H1 (cell line): Measurements from ENCODE around the gene SPRR1A. TPM values are rescaled to one million over a fixed set of nuclear protein-coding genes. Genes with fewer than 3 reads are reported as not detected.
A peak's percentile ranks its signal among the peaks of the same experiment; 100 is the strongest.

Experiments
- CTCF ChIA-PET: fragments of 300-600 bp; sonication (Branson Sonifier 250); formaldehyde crosslinking; loops from one replicate; lab custom pipeline; 2021; ENCODE audit not compliant: partially characterized antibody; lab: Charles Lee
- POLR2A ChIA-PET: fragments of 300-600 bp; sonication (Branson Sonifier 250); formaldehyde crosslinking; loops from one replicate; lab custom pipeline; 2021; ENCODE audit warnings: inconsistent platforms; ENCODE audit not compliant: partially characterized antibody; lab: Charles Lee
- DNase-seq, 2 experiments: peaks; one replicate each; pipeline versions ENCODE4 v3.0.0 to v3.0.0-alpha.2; 2010 to 2022; ENCODE audit warnings: low spot score in 2 of 2, low read depth in 1 of 2, mixed read lengths in 1 of 2
- FAIRE-seq: peaks from 2 replicates; lab custom pipeline; 2011; peaks lifted over from hg19 to GRCh38; lab: Jason Lieb, UNC
- H2AFZ ChIP-seq: 2 replicates; pipeline ENCODE4 v1.8.1; 2012; ENCODE audit warnings: low read length, inconsistent platforms
- H2AK5ac ChIP-seq: 2 replicates; pipeline ENCODE4 v1.6.1; 2013; ENCODE audit warnings: low read depth, low read length
- H2BK120ac ChIP-seq: replicated peaks from 2 replicates; pipeline ENCODE3; 2013; ENCODE audit warnings: low read depth, low read length, inconsistent platforms
- H2BK12ac ChIP-seq: 2 replicates; pipeline ENCODE4 v1.6.1; 2013; ENCODE audit warnings: low read depth, low read length
- H2BK15ac ChIP-seq: 2 replicates; pipeline ENCODE4 v1.6.1; 2013; ENCODE audit warnings: low read length
- H2BK20ac ChIP-seq: 2 replicates; pipeline ENCODE4 v1.6.1; 2013; ENCODE audit warnings: low read length
- H2BK5ac ChIP-seq: 2 replicates; pipeline ENCODE4 v1.6.1; 2013; ENCODE audit warnings: low read depth, low read length
- H3K14ac ChIP-seq: 2 replicates; pipeline ENCODE4 v1.6.1; 2013; ENCODE audit warnings: inconsistent platforms; ENCODE audit not compliant: insufficient read length
- H3K18ac ChIP-seq: 2 replicates; pipeline ENCODE4 v1.6.1; 2013; ENCODE audit warnings: low read length; ENCODE audit errors: extremely low read depth
- H3K23ac ChIP-seq: 2 replicates; pipeline ENCODE4 v1.6.1; 2013; ENCODE audit warnings: inconsistent platforms; ENCODE audit not compliant: insufficient read length
- H3K23me2 ChIP-seq: 2 replicates; pipeline ENCODE4 v1.6.1; 2013; ENCODE audit warnings: low read depth, low read length
- H3K27ac ChIP-seq: 2 replicates; pipeline ENCODE4 v1.6.1; 2011; ENCODE audit warnings: low read depth, low read length, inconsistent platforms
- H3K27me3 ChIP-seq, 4 experiments: replicated peaks in 1 of 4; 1 replicate in 1 of 4; 2 replicates in 3 of 4; pipeline versions ENCODE4 v1.6.1 to v1.8.1; 2011 to 2013; ENCODE audit warnings: low read length in 3 of 4, mild to moderate bottlenecking in 3 of 4, inconsistent platforms in 2 of 4, mixed read lengths in 2 of 4, moderate library complexity in 1 of 4; ENCODE audit not compliant: control insufficient read depth in 3 of 4, insufficient read depth in 3 of 4; ENCODE audit errors: extremely low read depth in 1 of 4
- H3K36me3 ChIP-seq, 4 experiments: 2 replicates each; pipeline versions ENCODE4 v1.6.1 to v1.8.1; 2011 to 2013; ENCODE audit warnings: mild to moderate bottlenecking in 4 of 4, low read length in 3 of 4, moderate library complexity in 2 of 4, control low read depth in 1 of 4, inconsistent platforms in 1 of 4; ENCODE audit not compliant: insufficient read depth in 4 of 4, control insufficient read depth in 2 of 4
- H3K4ac ChIP-seq: replicated peaks from 2 replicates; pipeline ENCODE3; 2013; ENCODE audit warnings: low read length, low read depth, mixed read lengths, inconsistent platforms; ENCODE audit not compliant: insufficient read length
- H3K4me1 ChIP-seq, 4 experiments: replicated peaks in 1 of 4; 1 replicate in 1 of 4; 2 replicates in 3 of 4; pipeline versions ENCODE4 v1.6.1 to v1.8.1; 2011 to 2013; ENCODE audit warnings: low read length in 3 of 4, inconsistent platforms in 2 of 4, mixed read lengths in 1 of 4; ENCODE audit not compliant: insufficient read depth in 4 of 4, control insufficient read depth in 3 of 4
- H3K4me2 ChIP-seq, 2 experiments: 2 replicates each; pipeline versions ENCODE4 v1.6.1 to v1.8.1; 2011 to 2013; ENCODE audit warnings: low read depth in 2 of 2, low read length in 2 of 2, control low read depth in 1 of 2, inconsistent platforms in 1 of 2, mild to moderate bottlenecking in 1 of 2; ENCODE audit not compliant: insufficient read depth in 1 of 2
- H3K4me3 ChIP-seq, 4 experiments: fragments of 200-600, 300-600 bp in 1 of 4; sonication (generic), shearing (Covaris generic), sonication (Bioruptor Twin) in 1 of 4; 2 replicates each; pipeline versions ENCODE4 v1.5.1 to v1.8.1; 2011 to 2016; ENCODE audit warnings: low read length in 4 of 4, low read depth in 3 of 4, control low read depth in 2 of 4, inconsistent platforms in 2 of 4, mild to moderate bottlenecking in 2 of 4, mixed read lengths in 1 of 4, moderate library complexity in 1 of 4; ENCODE audit not compliant: insufficient read depth in 2 of 4; ENCODE audit errors: extremely low read depth in 1 of 4
- H3K56ac ChIP-seq: replicated peaks from 2 replicates; pipeline ENCODE3; 2013; ENCODE audit warnings: low read depth, mild to moderate bottlenecking, mixed read lengths, low read length, inconsistent platforms; ENCODE audit not compliant: insufficient read length
- H3K79me1 ChIP-seq: 2 replicates; pipeline ENCODE4 v1.6.1; 2013; ENCODE audit warnings: low read depth, low read length, control low read depth
- H3K79me2 ChIP-seq, 2 experiments: 2 replicates each; pipeline versions ENCODE4 v1.6.1 to v1.8.1; 2012 to 2013; ENCODE audit warnings: low read length in 2 of 2, mild to moderate bottlenecking in 2 of 2, inconsistent platforms in 1 of 2; ENCODE audit not compliant: insufficient read depth in 2 of 2, control insufficient read depth in 1 of 2
- H3K9ac ChIP-seq, 4 experiments: replicated peaks in 1 of 4; 1 replicate in 1 of 4; 2 replicates in 3 of 4; pipeline versions ENCODE4 v1.6.1 to v1.8.1; 2011 to 2013; ENCODE audit warnings: low read depth in 3 of 4, low read length in 3 of 4, control low read depth in 2 of 4, mild to moderate bottlenecking in 2 of 4, moderate library complexity in 2 of 4, inconsistent platforms in 1 of 4; ENCODE audit errors: extremely low read depth in 1 of 4
- H3K9me3 ChIP-seq, 2 experiments: 2 replicates each; pipeline versions ENCODE4 v1.6.1 to v1.8.1; 2012 to 2013; ENCODE audit warnings: mild to moderate bottlenecking in 2 of 2, moderate library complexity in 2 of 2, control low read depth in 1 of 2, inconsistent platforms in 1 of 2, low read depth in 1 of 2, low read length in 1 of 2, mixed read lengths in 1 of 2; ENCODE audit not compliant: insufficient read depth in 2 of 2
- H4K20me1 ChIP-seq, 2 experiments: replicated peaks in 1 of 2; 2 replicates each; pipeline versions ENCODE3 to v1.8.1; 2011 to 2013; ENCODE audit warnings: inconsistent platforms in 2 of 2, low read length in 2 of 2, mild to moderate bottlenecking in 1 of 2; ENCODE audit not compliant: insufficient read depth in 2 of 2, control insufficient read depth in 1 of 2
- H4K5ac ChIP-seq: 2 replicates; pipeline ENCODE4 v1.6.1; 2013; ENCODE audit warnings: low read length, low read depth, mixed read lengths, inconsistent platforms; ENCODE audit not compliant: insufficient read length
- H4K8ac ChIP-seq: 2 replicates; pipeline ENCODE4 v1.8.0; 2013; ENCODE audit warnings: mild to moderate bottlenecking, moderate library complexity, low read length, inconsistent platforms; ENCODE audit not compliant: insufficient read depth; ENCODE audit errors: extremely low read depth
- H4K91ac ChIP-seq: replicated peaks from 2 replicates; pipeline ENCODE3; 2013; ENCODE audit warnings: low read length, mixed read lengths, inconsistent platforms; ENCODE audit not compliant: insufficient read length
- CBX5 ChIP-seq: fragments of 300-800, 300-1000 bp; sonication (generic); IDR thresholded peaks from 2 replicates; pipeline ENCODE4 v1.7.1; 2016; ENCODE audit warnings: antibody characterized with exemption, low read length, low read depth
- CHD2 ChIP-seq: IDR thresholded peaks from 2 replicates; pipeline ENCODE4 v1.6.1; 2012; ENCODE audit warnings: low read length, improper control_type of control experiment
- CTBP2 ChIP-seq: IDR thresholded peaks from 2 replicates; pipeline ENCODE4 v1.7.0; 2011; ENCODE audit warnings: borderline replicate concordance, mild to moderate bottlenecking, moderate library complexity, mixed read lengths, low read length; ENCODE audit not compliant: insufficient read depth, insufficient read length
- E2F6 ChIP-seq: IDR thresholded peaks from 2 replicates; pipeline ENCODE4 v1.6.1; 2012; ENCODE audit warnings: inconsistent platforms
- EZH2 ChIP-seq: fragments of 200-600 bp; sonication (generic); IDR thresholded peaks from 2 replicates; pipeline ENCODE4 v1.7.1; 2012; ENCODE audit warnings: low read depth, mild to moderate bottlenecking, moderate library complexity, low read length, inconsistent platforms; ENCODE audit not compliant: severe bottlenecking
- GABPA ChIP-seq: IDR thresholded peaks from 2 replicates; pipeline ENCODE4 v1.6.1; 2011; ENCODE audit warnings: mild to moderate bottlenecking, low read length, moderate library complexity, borderline replicate concordance; ENCODE audit not compliant: insufficient read depth
- KDM5A ChIP-seq: fragments of 200-600 bp; IDR thresholded peaks from 2 replicates; pipeline ENCODE4 v1.7.1; 2012; ENCODE audit warnings: mild to moderate bottlenecking, low read length, inconsistent platforms, mixed read lengths
- RBBP5 ChIP-seq: IDR thresholded peaks from 2 replicates; pipeline ENCODE4 v1.7.1; 2012; ENCODE audit warnings: low read depth, mild to moderate bottlenecking, inconsistent platforms, low read length, moderate library complexity, borderline replicate concordance
- RFX5 ChIP-seq: IDR thresholded peaks from 2 replicates; pipeline ENCODE4 v1.6.1; 2011; ENCODE audit warnings: low read depth, low read length, improper control_type of control experiment, borderline replicate concordance
- RNF2 ChIP-seq: fragments of 200-900, 300-1000 bp; sonication (generic); IDR thresholded peaks from 2 replicates; pipeline ENCODE4 v1.7.1; 2016; ENCODE audit warnings: borderline replicate concordance, low read depth, mild to moderate bottlenecking, antibody characterized with exemption, low read length; ENCODE audit not compliant: poor library complexity, severe bottlenecking; ENCODE audit errors: missing control alignments
- SIRT6 ChIP-seq: IDR thresholded peaks from one replicate; pipeline ENCODE4 v1.7.1; 2012; ENCODE audit warnings: low read length, inconsistent platforms
- SRF ChIP-seq: IDR thresholded peaks from 2 replicates; pipeline ENCODE4 v1.6.1; 2011; ENCODE audit warnings: mild to moderate bottlenecking, low read depth, low read length, moderate library complexity
- TAF7 ChIP-seq: optimal IDR thresholded peaks from 2 replicates; pipeline ENCODE3; 2011; ENCODE audit warnings: low read depth, mild to moderate bottlenecking, inconsistent platforms, low read length, moderate library complexity, borderline replicate concordance
- YY1 ChIP-seq: IDR thresholded peaks from 2 replicates; pipeline ENCODE4 v1.6.1; 2011; ENCODE audit warnings: low read depth, mild to moderate bottlenecking, low read length
- polyA plus RNA-seq, 7 experiments: library from polyadenylated mRNA; depleted of rRNA in 3 of 7; stranded (reverse) in 5 of 7; unstranded in 2 of 7; fragments of >200 nt in 5 of 7; fragments of 200-250 nt in 2 of 7; gene quantifications; 1 replicate in 5 of 7; 2 replicates in 1 of 7; 4 replicates in 1 of 7; pipeline versions ENCODE4 v1.2.1 to v1.2.3, GENCODE V29; 2011 to 2013; ENCODE audit warnings: missing spikeins in 2 of 7, mixed read lengths in 2 of 7
- total RNA-seq: library from RNA; stranded (reverse); fragmentation: NEBNext Ultra II Directional; extraction: Animal tissue kit (Norgen Biotek cat#: 25700); gene quantifications from 2 replicates; pipeline ENCODE4 v1.2.1, GENCODE V29; 2021

SPRR1A gene
- total and polyA plus RNA-seq, 2 of the 8 experiments (the other 6 are each of a cell fraction or from before 2014, with no cell fraction given): not detected

GRCh38 chr1:153032073-153032472 lies 48.2 kb downstream of the SPRR1A start:
- H2BK15ac ChIP-seq: peak overlapping the region; percentile 63; the same call in 1 of the 2 replicates
- H3K4me1 ChIP-seq: no peaks in the 10 kb centered on the region
- H3K27ac ChIP-seq: no peak overlapping the region
- POLR2A ChIA-PET: no interaction called here
- H3K79me2 ChIP-seq: no peaks in the 10 kb centered on the region
- no peak overlapping the region for H3K4ac ChIP-seq
- no peak for DNase-seq
- H3K27me3 ChIP-seq: peaks cover 0 to 1% (median 0%) of the 10 kb centered on the region in 4 experiments; a peak in 1 of 7 replicates
- H3K23me2 ChIP-seq: no peaks in the 10 kb centered on the region
- no peak overlapping the region for H4K5ac ChIP-seq
- H2AFZ ChIP-seq: no peak overlapping the region
- H4K20me1 ChIP-seq: no peaks in the 10 kb centered on the region
- H4K8ac ChIP-seq: no peak overlapping the region
- no peaks in the 10 kb centered on the region for H3K9me3 ChIP-seq
- no peak overlapping the region for H2BK120ac ChIP-seq
- H3K23ac ChIP-seq: no peak overlapping the region
- no peak overlapping the region for H3K4me2 ChIP-seq
- CTCF ChIA-PET: interaction anchor here (0.7 to 2.4 kb wide), 11 partner anchors 8 to 163 kb away, joined by 3 to 16 read pairs (median 4); partner anchors contain the start of gene SMCP
- no peak overlapping the region for H2BK20ac ChIP-seq
- H3K79me1 ChIP-seq: no peaks in the 10 kb centered on the region
- no peak overlapping the region for H3K14ac ChIP-seq
- FAIRE-seq: no peak
- no peak overlapping the region for H2AK5ac ChIP-seq
- H4K91ac ChIP-seq: no peak overlapping the region
- H3K4me3 ChIP-seq: no peak overlapping the region
- no peaks in the 10 kb centered on the region for H3K36me3 ChIP-seq
- 0 out of 2 replicates have a peak overlapping the region, but pooled peaks have one; percentile 27 for H2BK12ac ChIP-seq
- no peak overlapping the region for H2BK5ac ChIP-seq
- H3K56ac ChIP-seq: no peak overlapping the region
- H3K9ac ChIP-seq: no peak overlapping the region
- no peak overlapping the region for H3K18ac ChIP-seq
- TF ChIP-seq EZH2 (no peak), SRF (no peak), RBBP5 (no peak), CHD2 (no peak), CTBP2 (no peak), E2F6 (no peak), GABPA (no peak), RFX5 (no peak), RNF2 (no peak), TAF7 (no peak), KDM5A (no peak), SIRT6 (no peak), YY1 (no peak), CBX5 (no peak)
